MM.1S (cell line): Measurements from ENCODE around the gene DCN.

Experiments used
- CTCF ChIP-seq: fragments of 300-600 bp; sonication (generic); IDR thresholded peaks from 2 replicates; pipeline ENCODE4 v1.5.1; 2016; ENCODE audit warnings: antibody characterized with exemption, low read length, mixed read lengths
- EZH2 ChIP-seq: fragments of 300-600 bp; sonication (generic); optimal IDR thresholded peaks from 2 replicates; pipeline ENCODE3; 2017; ENCODE audit warnings: low read depth, mild to moderate bottlenecking, antibody characterized with exemption, low read length, mixed read lengths

- TF ChIP-seq CTCF (no peak), EZH2 (no peak)
These were observed 81.7 kb downstream of the DCN start for GRCh38 chr12:91100906-91101305.
